Measurements from ENCODE around the gene MRPS6. TPM values are rescaled to one million over a fixed set of nuclear protein-coding genes. Genes with fewer than 3 reads are reported as not detected.

MRPS6 gene
- total and polyA plus RNA-seq, 2 of the 13 experiments (the other 11 are each of a cell fraction or from before 2014, with no cell fraction given): 14.2 to 26.9 TPM

- TF ChIP-seq ARID5B (CRISPR knock-in tag; IDR thresholded peaks at IDR 0.05) (no peak), ZNF235 (CRISPR knock-in tag; IDR thresholded peaks at IDR 0.05; ENCODE audit: borderline replicate concordance) (no peak), ZNF7 (CRISPR knock-in tag; IDR thresholded peaks at IDR 0.05) (no peak), DNMT1 (CRISPR knock-in tag; IDR thresholded peaks at IDR 0.05) (no peak)
Observed at GRCh38 chr21:34109075-34109474, 35.7 kb downstream of the MRPS6 start (continued).

- no peak for TF ChIP-seq NR2C2 (CRISPR knock-in tag; IDR thresholded peaks at IDR 0.05; ENCODE audit: borderline replicate concordance)
- no peak for TF ChIP-seq DNMT1 (CRISPR knock-in tag; IDR thresholded peaks at IDR 0.05)
- TF ChIP-seq ZFP91 (CRISPR knock-in tag; IDR thresholded peaks at IDR 0.05; ENCODE audit: borderline replicate concordance): no peak
- TF ChIP-seq ZNF44 (CRISPR knock-in tag; IDR thresholded peaks at IDR 0.05): no peak
- no peak for TF ChIP-seq PPARG (CRISPR knock-in tag; conservative IDR thresholded peaks at IDR 0.05)
- TF ChIP-seq SOX5 (CRISPR knock-in tag; IDR thresholded peaks at IDR 0.05; ENCODE audit: borderline replicate concordance): no peak
- TF ChIP-seq STAT6 (CRISPR knock-in tag; IDR thresholded peaks at IDR 0.05; ENCODE audit: borderline replicate concordance): no peak
- TF ChIP-seq ZFP36 (IDR thresholded peaks at IDR 0.05; ENCODE audit: borderline replicate concordance, low read depth, low read length, partially characterized antibody): no peak
- TF ChIP-seq ZNF124 (CRISPR knock-in tag; IDR thresholded peaks at IDR 0.05): no peak
- TF ChIP-seq TEAD3 (CRISPR knock-in tag; optimal IDR thresholded peaks at IDR 0.05; ENCODE audit: borderline replicate concordance): no peak
- TF ChIP-seq ZNF562 (CRISPR knock-in tag; IDR thresholded peaks at IDR 0.05; ENCODE audit: borderline replicate concordance): no peak
- Histone ChIP-seq H3K9ac (ENCODE audit: insufficient read depth, low read depth, low read length) (no peak overlapping the region), H3K9me3 (ENCODE audit: low read length) (no peaks in the 10 kb centered on the region), H3K4me3 (replicated peaks in 1 of 3; ENCODE audit: insufficient read depth in 1 of 3, low read depth in 2 of 3, low read length in 3 of 3) (no peak overlapping the region), H3K36me3 (replicated peaks in 1 of 2; ENCODE audit: control insufficient read depth in 1 of 2, insufficient read depth in 2 of 2, low read length in 2 of 2) (0 out of 5 replicates have a peak, but pooled peaks cover 0 to 4% of the 10 kb centered on the region in 2 experiments), H4K20me1 (ENCODE audit: insufficient read depth, low read length) (no peaks in the 10 kb centered on the region), H3K27ac (ENCODE audit: extremely low read length, insufficient read depth, low read length) (no peak overlapping the region), H3K4me1 (ENCODE audit: insufficient read depth, low read length) (peaks cover 8% of the 10 kb centered on the region; the same call in 1 of the 2 replicates), H3K4me2 (ENCODE audit: low read depth, low read length) (no peak overlapping the region), H3K27me3 (ENCODE audit: control insufficient read depth in 1 of 2, insufficient read depth in 2 of 2, low read length in 2 of 2) (no peaks in the 10 kb centered on the region), H3K79me2 (ENCODE audit: insufficient read depth, low read length) (peaks cover 4% of the 10 kb centered on the region), H2AFZ (ENCODE audit: low read length) (no peak overlapping the region)
- DNase-seq (ENCODE audit: low spot score) (no peak), FAIRE-seq (no peak), ATAC-seq (no peak)
- 94% methylated on average over 8 of the region's 8 CpGs for WGBS (ENCODE audit: low lambda C conversion rate)
- intact Hi-C loops (cut with micrococcal nuclease; ENCODE audit: unreplicated experiment) (no loop called here), in situ Hi-C loops (cut with HindIII; ENCODE audit: extremely low pct_ligation_motif_present, low pct_unique_long_range_greater_than_20kb) (no loop called here)
- ChIA-PET POLR2A (no interaction called here), CTCF (ENCODE audit: low intra/inter-chr PET ratio, low total read pairs) (no interaction called here)
- no TSS peak for BruUV-seq (replicated peaks)
Observed at GRCh38 chr21:34110594-34111202, 37.3 kb downstream of the MRPS6 start.

All from HepG2 (cell line).